HCT116 (cell line): Measurements from ENCODE around the gene CRTC1. TPM values are rescaled to one million over a fixed set of nuclear protein-coding genes. Genes with fewer than 3 reads are reported as not detected.

Experiments used
- ATAC-seq: fragments of 200-7000 bp; cut with Tn5 transposase; 2 replicates; pipeline ENCODE4 v1.9.1; 2020; ENCODE audit warnings: mild to moderate bottlenecking, moderate library complexity
- BruUV-seq: library from RNA; stranded (reverse); fragments of 400-500 nt; replicated peaks from 2 replicates; lab custom pipeline; 2021; lab: Mats Ljungman, UMichigan
- CTCF ChIA-PET: fragments of 300-600 bp; sonication (Branson Sonifier 250); formaldehyde crosslinking; loops from one replicate; lab custom pipeline; 2021; ENCODE audit warnings: antibody characterized with exemption; lab: Charles Lee
- POLR2A ChIA-PET: fragments of 300-600, 350-600 bp; sonication (Branson Sonifier 250); formaldehyde crosslinking; loops from one replicate; lab custom pipeline; 2021; ENCODE audit warnings: antibody characterized with exemption; lab: Charles Lee
- RAD21 ChIA-PET, 2 experiments: fragments of 300-600 bp; sonication (Branson Sonifier 250); formaldehyde crosslinking; loops; one replicate each; lab custom pipeline; 2023; ENCODE audit warnings: low total read pairs in 2 of 2; ENCODE audit not compliant: uncharacterized antibody in 2 of 2, unreplicated experiment in 2 of 2, low non-redundant PET in 1 of 2; lab: Charles Lee
- DNase-seq: peaks from one replicate; pipeline ENCODE4 v3.0.0-alpha.2; 2010; ENCODE audit warnings: low read depth, low spot score
- H2AFZ ChIP-seq: fragments of 200-600 bp; shearing (Covaris generic), sonication (generic); 2 replicates; pipeline ENCODE4 v1.6.1; 2017; ENCODE audit warnings: low read depth, mixed run types, mixed read lengths, antibody characterized with exemption, low read length; ENCODE audit not compliant: poor library complexity, severe bottlenecking
- H3K27ac ChIP-seq: 2 replicates; pipeline ENCODE4 v1.5.1; 2012; ENCODE audit warnings: low read depth, low read length
- H3K27me3 ChIP-seq: fragments of 200-600 bp; sonication (generic); 2 replicates; pipeline ENCODE4 v1.6.1; 2016; ENCODE audit warnings: mixed run types, low read length, mixed read lengths; ENCODE audit not compliant: insufficient read depth
- H3K36me3 ChIP-seq, 2 experiments: fragments of 200-500 bp in 1 of 2; fragments of 200-600 bp in 1 of 2; sonication (Bioruptor generic) in 1 of 2; sonication (generic) in 1 of 2; 2 replicates each; pipeline versions ENCODE4 v1.5.1 to v1.6.1; 2014 to 2016; ENCODE audit warnings: low read length in 2 of 2, inconsistent platforms in 1 of 2, mixed read lengths in 1 of 2, mixed run types in 1 of 2; ENCODE audit not compliant: insufficient read depth in 2 of 2, control insufficient read depth in 1 of 2
- H3K4me1 ChIP-seq, 2 experiments: fragments of 200-600 bp in 1 of 2; sonication (generic) in 1 of 2; 2 replicates each; pipeline versions ENCODE4 v1.5.1 to v1.6.1; 2012 to 2017; ENCODE audit warnings: low read length in 2 of 2, inconsistent platforms in 1 of 2, mild to moderate bottlenecking in 1 of 2, mixed read lengths in 1 of 2, mixed run types in 1 of 2, moderate library complexity in 1 of 2; ENCODE audit not compliant: insufficient read depth in 2 of 2, control insufficient read depth in 1 of 2
- H3K4me2 ChIP-seq: fragments of 200-600 bp; sonication (generic); 2 replicates; pipeline ENCODE4 v1.6.1; 2017; ENCODE audit warnings: mixed run types, low read length, mixed read lengths
- H3K4me3 ChIP-seq, 2 experiments: fragments of 200-600 bp in 1 of 2; sonication (generic) in 1 of 2; replicated peaks in 1 of 2; 2 replicates each; pipeline ENCODE4 v1.5.1; 2011 to 2016; ENCODE audit warnings: low read length in 2 of 2, control low read depth in 1 of 2, low read depth in 1 of 2, mild to moderate bottlenecking in 1 of 2, mixed read lengths in 1 of 2, mixed run types in 1 of 2
- H3K79me2 ChIP-seq: fragments of 200-600 bp; sonication (generic); 2 replicates; pipeline ENCODE4 v1.6.1; 2017; ENCODE audit warnings: mild to moderate bottlenecking, mixed run types, low read length, moderate library complexity, mixed read lengths; ENCODE audit not compliant: insufficient read depth
- H3K9ac ChIP-seq: fragments of 200-600 bp; sonication (generic); 2 replicates; pipeline ENCODE4 v1.6.1; 2016; ENCODE audit warnings: low read length, mixed read lengths
- H3K9me2 ChIP-seq: fragments of 200-600 bp; sonication (generic), shearing (Covaris generic); 2 replicates; pipeline ENCODE4 v1.6.1; 2017; ENCODE audit warnings: mixed run types, mild to moderate bottlenecking, moderate library complexity; ENCODE audit not compliant: insufficient read depth
- H3K9me3 ChIP-seq, 2 experiments: fragments of 200-500 bp in 1 of 2; fragments of 200-600 bp in 1 of 2; sonication (Bioruptor generic) in 1 of 2; sonication (generic) in 1 of 2; 2 replicates each; pipeline ENCODE4 v1.6.1; 2014 to 2017; ENCODE audit warnings: low read length in 2 of 2, mixed read lengths in 2 of 2, inconsistent platforms in 1 of 2, low read depth in 1 of 2, mild to moderate bottlenecking in 1 of 2, mixed run types in 1 of 2, moderate library complexity in 1 of 2; ENCODE audit not compliant: control insufficient read depth in 1 of 2, insufficient read depth in 1 of 2
- H4K20me1 ChIP-seq: fragments of 200-600 bp; sonication (generic), shearing (Covaris generic); 2 replicates; pipeline ENCODE4 v1.6.1; 2017; ENCODE audit warnings: mixed run types, mild to moderate bottlenecking, moderate library complexity; ENCODE audit not compliant: insufficient read depth
- CEBPB ChIP-seq: IDR thresholded peaks from 2 replicates; pipeline ENCODE4 v1.6.1; 2012; ENCODE audit warnings: low read depth
- CTCF ChIP-seq, 3 experiments: fragments of 200-600 bp in 1 of 3; sonication (generic) in 1 of 3; IDR thresholded peaks in 2 of 3; conservative IDR thresholded peaks in 1 of 3; 2 replicates each; pipeline ENCODE4 v1.5.1; 2012 to 2017; ENCODE audit warnings: low read depth in 2 of 3, low read length in 2 of 3, antibody characterized with exemption in 1 of 3, borderline replicate concordance in 1 of 3, control low read depth in 1 of 3, mild to moderate bottlenecking in 1 of 3, mixed read lengths in 1 of 3, mixed run types in 1 of 3, moderate library complexity in 1 of 3; ENCODE audit not compliant: insufficient read depth in 1 of 3
- EGR1 ChIP-seq: IDR thresholded peaks from 2 replicates; pipeline ENCODE4 v1.6.1; 2012; ENCODE audit warnings: low read depth
- ELF1 ChIP-seq: IDR thresholded peaks from 2 replicates; pipeline ENCODE4 v1.6.1; 2012; ENCODE audit warnings: low read depth, borderline replicate concordance
- EZH2 ChIP-seq: fragments of 200-600 bp; sonication (generic); IDR thresholded peaks from 2 replicates; pipeline ENCODE4 v1.6.1; 2017; ENCODE audit warnings: antibody characterized with exemption, mixed run types
- EZH2phosphoT487 ChIP-seq: fragments of 200-600 bp; IDR thresholded peaks from 2 replicates; pipeline ENCODE4 v1.6.1; 2018; ENCODE audit warnings: antibody characterized with exemption, borderline replicate concordance
- JUND ChIP-seq: IDR thresholded peaks from 2 replicates; pipeline ENCODE4 v1.6.1; 2012
- MAX ChIP-seq: IDR thresholded peaks from 2 replicates; pipeline ENCODE4 v1.6.1; 2012
- POLR2AphosphoS5 ChIP-seq: IDR thresholded peaks from 2 replicates; pipeline ENCODE4 v1.6.1; 2011; ENCODE audit warnings: mild to moderate bottlenecking, low read depth, low read length, moderate library complexity
- SIN3A ChIP-seq: IDR thresholded peaks from 2 replicates; pipeline ENCODE4 v1.6.1; 2012; ENCODE audit warnings: low read depth
- SP1 ChIP-seq: IDR thresholded peaks from 2 replicates; pipeline ENCODE4 v1.6.1; 2012; ENCODE audit warnings: low read depth
- SRF ChIP-seq: IDR thresholded peaks from 2 replicates; pipeline ENCODE4 v1.6.1; 2012; ENCODE audit warnings: low read depth
- TCF7L2 ChIP-seq: IDR thresholded peaks from 2 replicates; pipeline ENCODE4 v1.7.0; 2011; ENCODE audit warnings: borderline replicate concordance, inconsistent platforms; ENCODE audit not compliant: insufficient read depth, insufficient read length; ENCODE audit errors: extremely low read depth
- YY1 ChIP-seq: IDR thresholded peaks from 2 replicates; pipeline ENCODE4 v1.6.1; 2011; ENCODE audit warnings: low read length, low read depth, moderate library complexity, mild to moderate bottlenecking; ENCODE audit not compliant: insufficient replicate concordance; ENCODE audit errors: extremely low read depth
- ZBTB33 ChIP-seq: IDR thresholded peaks from 2 replicates; pipeline ENCODE4 v1.6.1; 2011; ENCODE audit warnings: mild to moderate bottlenecking, low read length, moderate library complexity; ENCODE audit not compliant: insufficient replicate concordance; ENCODE audit errors: extremely low read depth
- ZFX ChIP-seq: fragments of 450-650 bp; IDR thresholded peaks from 2 replicates; pipeline ENCODE4 v1.6.1; 2017
- intact Hi-C: fragments of 100-400 bp; cut with micrococcal nuclease; formaldehyde crosslinking; loops from 2 replicates; pipeline ENCODE4 v1.10.0; 2022
- total RNA-seq: library from RNA; stranded (reverse); gene quantifications from one replicate; pipeline ENCODE4 v1.2.1, GENCODE V29; 2021; ENCODE audit not compliant: unreplicated experiment
- TF ChIP-seq, protein P1 (sequence below): IDR thresholded peaks from 2 replicates; pipeline ENCODE4 v1.6.1; 2012; ENCODE audit warnings: low read depth
- TF ChIP-seq, protein P2 (sequence below): IDR thresholded peaks from 2 replicates; pipeline ENCODE4 v1.6.1; 2012

Gene CRTC1
- total RNA-seq, 1 experiment from 2014 or later: 14.9 TPM

DNA sequence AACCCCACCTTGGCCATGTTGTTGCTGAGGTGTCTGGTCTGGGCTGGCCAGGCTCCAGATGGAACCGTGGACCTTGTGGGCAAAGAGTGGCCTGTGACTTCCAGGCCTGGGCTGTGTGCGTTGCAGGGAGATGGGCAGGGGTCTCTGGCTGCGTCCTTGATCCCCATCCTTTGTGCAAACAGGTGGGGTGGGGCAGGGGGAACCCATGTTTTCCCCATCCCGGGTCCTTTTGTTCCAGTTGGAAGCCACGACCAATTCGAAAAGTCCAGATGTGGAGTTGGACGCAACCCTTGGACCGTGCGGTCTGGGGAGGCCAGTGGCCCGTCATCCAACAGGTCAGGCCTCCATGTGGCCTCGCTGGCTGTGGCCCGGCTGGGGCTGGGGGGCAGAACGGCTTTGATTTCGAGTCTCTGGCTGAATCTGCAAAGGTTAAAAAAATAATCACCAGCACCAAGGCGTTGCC, 120.7 kb downstream of the CRTC1 start:
- intact Hi-C loops: no loop called here
- H3K36me3 ChIP-seq: no peaks in the 10 kb centered on the region
- no peaks in the 10 kb centered on the region for H4K20me1 ChIP-seq
- no peak for TF ChIP-seq ZBTB33
- no peak for TF ChIP-seq POLR2AphosphoS5
- TF ChIP-seq EGR1: no peak
- no peak for TF ChIP-seq SP1
- TF ChIP-seq SRF: no peak
- no peak for TF ChIP-seq MAX
- TF ChIP-seq ZFX: no peak
- TF ChIP-seq JUND: no peak
- no peak for TF ChIP-seq SIN3A
- TF ChIP-seq YY1: no peak
- TF ChIP-seq TCF7L2: no peak
- TF ChIP-seq CEBPB: no peak
- TF ChIP-seq CTCF (IDR thresholded peaks at IDR 0.05 in 2 of 3, conservative IDR thresholded peaks at IDR 0.05 in 1 of 3; ENCODE audit: borderline replicate concordance in 1 of 3, insufficient read depth in 1 of 3, low read depth in 2 of 3, low read length in 2 of 3): no peak
- TF ChIP-seq, protein P1, sequence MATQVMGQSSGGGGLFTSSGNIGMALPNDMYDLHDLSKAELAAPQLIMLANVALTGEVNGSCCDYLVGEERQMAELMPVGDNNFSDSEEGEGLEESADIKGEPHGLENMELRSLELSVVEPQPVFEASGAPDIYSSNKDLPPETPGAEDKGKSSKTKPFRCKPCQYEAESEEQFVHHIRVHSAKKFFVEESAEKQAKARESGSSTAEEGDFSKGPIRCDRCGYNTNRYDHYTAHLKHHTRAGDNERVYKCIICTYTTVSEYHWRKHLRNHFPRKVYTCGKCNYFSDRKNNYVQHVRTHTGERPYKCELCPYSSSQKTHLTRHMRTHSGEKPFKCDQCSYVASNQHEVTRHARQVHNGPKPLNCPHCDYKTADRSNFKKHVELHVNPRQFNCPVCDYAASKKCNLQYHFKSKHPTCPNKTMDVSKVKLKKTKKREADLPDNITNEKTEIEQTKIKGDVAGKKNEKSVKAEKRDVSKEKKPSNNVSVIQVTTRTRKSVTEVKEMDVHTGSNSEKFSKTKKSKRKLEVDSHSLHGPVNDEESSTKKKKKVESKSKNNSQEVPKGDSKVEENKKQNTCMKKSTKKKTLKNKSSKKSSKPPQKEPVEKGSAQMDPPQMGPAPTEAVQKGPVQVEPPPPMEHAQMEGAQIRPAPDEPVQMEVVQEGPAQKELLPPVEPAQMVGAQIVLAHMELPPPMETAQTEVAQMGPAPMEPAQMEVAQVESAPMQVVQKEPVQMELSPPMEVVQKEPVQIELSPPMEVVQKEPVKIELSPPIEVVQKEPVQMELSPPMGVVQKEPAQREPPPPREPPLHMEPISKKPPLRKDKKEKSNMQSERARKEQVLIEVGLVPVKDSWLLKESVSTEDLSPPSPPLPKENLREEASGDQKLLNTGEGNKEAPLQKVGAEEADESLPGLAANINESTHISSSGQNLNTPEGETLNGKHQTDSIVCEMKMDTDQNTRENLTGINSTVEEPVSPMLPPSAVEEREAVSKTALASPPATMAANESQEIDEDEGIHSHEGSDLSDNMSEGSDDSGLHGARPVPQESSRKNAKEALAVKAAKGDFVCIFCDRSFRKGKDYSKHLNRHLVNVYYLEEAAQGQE: no peak
- no peak for TF ChIP-seq ELF1
- TF ChIP-seq, protein P2, sequence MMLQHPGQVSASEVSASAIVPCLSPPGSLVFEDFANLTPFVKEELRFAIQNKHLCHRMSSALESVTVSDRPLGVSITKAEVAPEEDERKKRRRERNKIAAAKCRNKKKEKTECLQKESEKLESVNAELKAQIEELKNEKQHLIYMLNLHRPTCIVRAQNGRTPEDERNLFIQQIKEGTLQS: no peak
- no peak for TF ChIP-seq EZH2
- TF ChIP-seq EZH2phosphoT487: no peak
- TF ChIP-seq, all 23 proteins: peak for 0
- no peak overlapping the region for H3K4me3 ChIP-seq
- H3K9me3 ChIP-seq: no peaks in the 10 kb centered on the region
- H3K9me2 ChIP-seq: no peaks in the 10 kb centered on the region
- CTCF ChIA-PET: no interaction called here
- POLR2A ChIA-PET: no interaction called here
- DNase-seq (no peak), ATAC-seq (no peak)
- 0 out of 2 replicates have a peak, but pooled peaks cover 2% of the 10 kb centered on the region for H3K27me3 ChIP-seq
- H2AFZ ChIP-seq: no peak overlapping the region
- RAD21 ChIA-PET: no interaction called here
- no peaks in the 10 kb centered on the region for H3K79me2 ChIP-seq
- no TSS peak for BruUV-seq
- H3K4me2 ChIP-seq: no peak overlapping the region
- H3K9ac ChIP-seq: no peak overlapping the region
- no peaks in the 10 kb centered on the region for H3K4me1 ChIP-seq
- no peak overlapping the region for H3K27ac ChIP-seq
